IgD-negative memory B cell (primary cell): ENCODE results near the gene TGM5. TPM values are rescaled to one million over a fixed set of nuclear protein-coding genes. Genes with fewer than 3 reads are reported as not detected.
"Not testable (repeated sequence)": the region's sequence is repeated elsewhere in the genome, so short reads cannot be mapped to it uniquely, and the experiment has no call there.

ENCODE experiments used
- H3K27ac Mint-ChIP-seq, 3 donors: one replicate each; pipeline ENCODE4 v1.8.0; 2020 to 2022; ENCODE audit warnings: mild to moderate bottlenecking in 3 of 3, mixed read lengths in 3 of 3, moderate library complexity in 1 of 3
- H3K27me3 Mint-ChIP-seq: one replicate; pipeline ENCODE4 v1.8.0; 2021; ENCODE audit warnings: mixed read lengths
- H3K36me3 Mint-ChIP-seq: one replicate; pipeline ENCODE4 v1.8.0; 2020; ENCODE audit warnings: mild to moderate bottlenecking, mixed read lengths
- H3K4me1 Mint-ChIP-seq, 3 donors: one replicate each; pipeline ENCODE4 v1.8.0; 2020 to 2022; ENCODE audit warnings: mixed read lengths in 3 of 3, mild to moderate bottlenecking in 1 of 3
- H3K4me3 Mint-ChIP-seq, 4 donors: one replicate each; pipeline ENCODE4 v1.8.0; 2020 to 2022; ENCODE audit warnings: mild to moderate bottlenecking in 4 of 4, mixed read lengths in 4 of 4, moderate library complexity in 3 of 4
- H3K9me3 Mint-ChIP-seq, 3 donors: one replicate each; pipeline ENCODE4 v1.8.0; 2020 to 2021; ENCODE audit warnings: mixed read lengths in 3 of 3, mild to moderate bottlenecking in 1 of 3
- polyA plus RNA-seq: library from polyadenylated mRNA; unstranded; fragments of 300-500 nt; fragmentation: Illumina TruSeq; gene quantifications from one replicate; pipeline ENCODE4 v1.2.3, GENCODE V29; 2021

TGM5 gene
- polyA plus RNA-seq, 1 donor from 2014 or later = not detected

DNA sequence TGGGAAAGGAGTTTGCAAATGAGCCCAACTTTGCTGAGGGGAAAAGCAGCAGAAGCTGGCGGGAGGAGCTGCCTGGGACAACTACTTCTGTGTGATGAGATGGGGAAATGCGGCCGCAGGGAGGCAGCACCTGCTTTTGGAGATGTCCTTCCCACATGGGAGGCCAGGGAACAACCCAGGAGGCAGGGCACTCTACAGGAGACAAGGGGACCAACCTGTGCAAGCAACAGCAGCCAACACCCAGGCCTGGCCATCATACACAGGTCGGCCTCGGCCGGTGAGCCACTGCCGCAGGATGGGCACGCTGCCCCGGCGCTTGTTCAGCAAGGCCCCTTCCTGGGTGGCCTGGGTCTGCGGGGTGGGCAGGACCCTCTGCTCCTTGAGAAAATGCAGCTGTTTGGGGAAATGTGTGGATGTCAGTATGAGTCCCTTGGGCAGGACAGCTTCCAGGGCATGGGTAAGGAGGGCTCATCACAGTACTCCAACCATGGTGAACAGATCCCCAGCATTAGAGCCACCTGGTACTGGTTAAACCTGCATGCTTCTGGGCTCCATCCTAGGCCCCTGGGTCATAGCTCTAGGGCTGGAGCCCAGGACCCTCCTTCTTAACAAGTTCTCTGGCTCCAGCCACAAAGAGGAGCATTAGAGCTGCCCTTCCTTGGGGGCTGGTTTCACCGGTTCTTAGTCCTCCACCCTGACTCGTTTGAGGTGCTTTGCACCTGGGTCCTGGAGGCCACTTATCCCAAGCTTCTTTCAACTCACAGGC, 57.5 kb downstream of the TGM5 start:
- no peak overlapping the region for H3K27ac Mint-ChIP-seq
- H3K4me3 Mint-ChIP-seq = no peak overlapping the region
- peaks cover 2 to 5% (median 5%) of the 10 kb centered on the region in 3 donors for H3K4me1 Mint-ChIP-seq
- no peaks in the 10 kb centered on the region for H3K36me3 Mint-ChIP-seq
- H3K27me3 Mint-ChIP-seq = peaks cover 9% of the 10 kb centered on the region
- H3K9me3 Mint-ChIP-seq = no peaks in the 10 kb centered on the region

DNA sequence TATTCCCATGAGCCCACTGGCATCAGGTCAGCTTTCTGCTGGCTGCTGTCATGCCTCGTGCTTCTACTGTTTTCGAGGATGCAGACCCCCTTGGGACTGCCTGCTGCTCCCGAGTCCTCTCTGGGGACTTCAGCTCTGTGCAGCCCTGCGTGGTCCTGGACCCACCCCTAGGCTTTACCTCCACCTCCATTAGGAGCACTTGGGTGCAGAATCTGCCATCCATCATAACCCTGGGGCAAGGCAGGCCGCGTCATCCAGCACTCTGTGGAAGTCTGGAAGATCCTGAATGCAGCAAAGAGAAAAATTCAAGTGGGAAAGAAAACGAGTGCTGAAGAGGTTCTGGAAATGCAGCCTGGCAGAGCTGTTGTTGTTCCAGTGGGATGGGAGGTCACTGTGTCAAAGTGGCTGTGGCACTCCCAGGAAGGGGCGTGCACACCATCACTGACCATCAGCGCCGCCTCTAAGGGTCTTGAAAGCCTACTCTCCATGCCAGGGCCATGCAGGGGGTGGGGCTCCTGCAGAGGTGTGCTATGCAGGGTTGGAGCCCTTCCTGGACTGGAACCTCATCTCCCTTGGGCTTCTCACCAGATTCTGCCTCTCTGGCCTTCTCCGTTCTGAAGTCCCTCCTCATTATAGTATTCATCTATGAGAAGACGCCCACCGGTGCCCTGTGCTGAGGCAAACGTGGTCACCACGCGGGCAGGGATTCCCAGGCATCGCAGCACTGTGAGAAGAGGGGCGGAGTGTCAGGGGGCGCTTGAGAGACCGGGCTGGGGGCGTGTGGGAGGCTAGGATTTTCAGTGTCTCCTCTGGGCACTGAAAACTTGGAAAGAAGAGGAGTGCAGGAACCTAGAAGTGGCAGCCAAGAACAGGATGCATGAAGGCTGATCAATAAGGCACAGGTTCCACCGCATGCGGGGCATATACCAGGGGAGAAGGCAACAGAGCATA, 58.4 kb downstream of the TGM5 start:
- Mint-ChIP-seq H3K4me1 (peaks cover 5 to 9% (median 7%) of the 10 kb centered on the region in 3 donors), H3K36me3 (no peaks in the 10 kb centered on the region), H3K27me3 (peaks cover 9% of the 10 kb centered on the region), H3K27ac (no peak overlapping the region), H3K9me3 (no peaks in the 10 kb centered on the region), H3K4me3 (peak overlapping the region in 1 of 4 donors; percentile 17)

DNA sequence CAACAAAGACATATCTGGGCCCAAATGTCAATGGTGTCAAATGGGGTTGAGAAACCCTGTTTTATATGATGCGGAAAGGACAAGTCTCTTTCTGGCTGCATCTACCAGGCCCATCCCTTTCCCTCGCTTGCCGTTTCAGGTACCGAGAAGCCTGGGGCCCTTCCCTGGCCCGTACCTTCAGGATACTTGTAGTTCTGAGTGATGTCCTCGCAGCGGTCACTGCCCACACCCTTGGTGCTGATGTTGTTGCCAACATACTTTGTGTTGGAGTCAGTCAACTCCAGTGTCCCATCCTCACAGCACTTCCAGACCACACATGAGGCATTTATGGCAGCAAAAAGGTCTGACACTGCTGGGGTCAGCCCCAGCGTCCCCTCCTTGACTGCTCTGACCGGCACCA, 59.7 kb downstream of the TGM5 start:
- Mint-ChIP-seq H3K27me3 (peaks cover 9% of the 10 kb centered on the region), H3K36me3 (no peaks in the 10 kb centered on the region), H3K9me3 (no peaks in the 10 kb centered on the region), H3K27ac (no peak overlapping the region), H3K4me1 (peaks cover 5 to 11% (median 7%) of the 10 kb centered on the region in 3 donors), H3K4me3 (no peak overlapping the region)

DNA sequence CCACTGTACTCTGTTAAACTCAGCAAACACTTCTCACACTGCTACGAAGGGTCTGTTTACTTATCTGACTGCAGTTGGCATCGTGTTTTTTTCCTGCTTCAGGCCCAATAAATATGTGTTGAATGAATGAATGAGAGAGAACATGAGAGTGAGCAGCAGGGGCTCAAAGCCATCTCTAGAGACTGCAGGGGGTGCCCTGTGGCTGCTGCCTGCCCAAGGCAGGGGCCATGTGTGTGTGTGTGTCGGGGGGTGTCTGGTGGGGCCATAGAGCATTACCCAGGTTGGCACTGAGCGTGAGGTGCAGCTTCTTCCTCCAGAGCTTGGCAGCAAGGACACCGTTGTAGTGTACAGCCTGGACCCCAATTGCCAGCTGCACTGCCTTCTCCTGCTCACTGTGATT, 60.7 kb downstream of the TGM5 start:
- no peak overlapping the region for H3K4me3 Mint-ChIP-seq
- peaks cover 9% of the 10 kb centered on the region for H3K27me3 Mint-ChIP-seq
- H3K4me1 Mint-ChIP-seq = peaks cover 5 to 11% (median 7%) of the 10 kb centered on the region in 3 donors
- H3K27ac Mint-ChIP-seq = no peak overlapping the region
- H3K9me3 Mint-ChIP-seq = no peaks in the 10 kb centered on the region
- no peaks in the 10 kb centered on the region for H3K36me3 Mint-ChIP-seq

DNA sequence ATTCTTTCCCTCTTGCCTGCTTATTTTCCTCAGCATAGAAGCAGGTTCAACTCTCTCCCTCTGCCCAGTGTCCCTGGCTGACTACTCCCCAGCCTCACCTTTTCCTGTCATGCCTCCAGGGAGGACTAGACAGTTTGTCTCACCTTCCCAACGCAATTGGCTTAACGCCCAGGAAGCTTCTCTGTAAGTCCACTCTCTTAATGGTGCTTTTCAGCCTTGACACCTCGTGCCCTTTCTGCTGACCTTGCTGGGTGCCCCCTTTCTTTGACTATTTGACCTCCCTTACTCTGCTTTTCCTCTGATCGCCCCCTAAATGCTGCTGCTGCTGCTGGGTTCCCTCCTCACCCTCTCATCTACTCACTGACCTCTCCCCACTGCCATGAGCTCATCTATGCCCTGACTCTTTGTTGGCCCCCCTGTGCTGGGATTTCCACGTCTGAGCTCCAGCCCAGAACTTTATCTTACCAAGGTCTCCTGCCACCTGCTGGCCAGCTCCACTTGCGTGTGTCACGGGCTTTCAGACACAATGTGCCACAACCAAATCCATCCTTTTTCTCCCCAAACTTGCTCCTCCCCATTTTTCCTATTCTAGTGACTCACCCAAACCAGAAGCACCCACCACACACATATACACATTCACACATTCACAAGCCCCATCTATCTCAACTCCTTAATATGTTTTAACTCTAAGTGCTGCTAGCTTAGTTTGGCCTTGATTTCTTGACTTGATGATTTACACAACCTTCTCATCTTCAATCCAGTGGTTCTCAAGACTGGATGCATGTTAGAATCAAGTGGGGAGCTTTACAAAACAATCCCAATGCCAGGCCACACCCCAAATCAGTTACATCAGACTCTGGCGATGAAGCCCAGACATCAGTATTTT, 62.5 kb downstream of the TGM5 start:
- Mint-ChIP-seq H3K36me3 (peaks cover 2% of the 10 kb centered on the region), H3K9me3 (peaks cover 0 to 4% (median 0%) of the 10 kb centered on the region in 3 donors), H3K27ac (no peak overlapping the region), H3K27me3 (peaks cover 6% of the 10 kb centered on the region), H3K4me1 (peaks cover 5 to 11% (median 9%) of the 10 kb centered on the region in 3 donors), H3K4me3 (no peak overlapping the region)

DNA sequence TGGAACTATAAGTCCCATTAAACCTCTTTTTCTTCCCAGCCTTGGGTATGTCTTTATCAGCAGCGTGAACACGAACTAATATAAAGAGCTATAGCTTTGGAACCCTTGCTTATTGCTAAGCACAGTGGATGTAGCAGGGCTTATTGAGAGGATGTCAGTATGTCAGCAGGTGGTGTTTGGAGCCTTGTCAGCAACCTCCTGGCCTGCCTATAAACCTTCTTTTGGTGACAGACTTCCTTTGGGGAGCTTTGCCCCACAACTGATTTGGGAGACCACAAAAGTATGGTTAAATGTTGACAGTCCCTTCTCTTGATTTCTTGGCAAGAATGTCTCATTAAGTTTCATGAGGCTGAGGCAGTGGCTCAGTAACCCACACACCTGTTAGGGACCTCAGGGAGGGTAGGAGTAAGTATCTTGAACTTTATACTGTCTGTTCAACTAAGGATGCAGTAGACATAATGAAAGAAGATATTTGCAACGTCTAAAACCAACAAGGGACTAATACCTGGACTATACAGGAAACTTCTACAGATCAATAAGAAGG, 66.7 kb downstream of the TGM5 start:
- Mint-ChIP-seq H3K27me3 (no peaks in the 10 kb centered on the region), H3K27ac (no peak overlapping the region), H3K4me1 (peaks cover 10 to 18% (median 12%) of the 10 kb centered on the region in 3 donors), H3K4me3 (no peak overlapping the region), H3K9me3 (peaks cover 5 to 8% (median 7%) of the 10 kb centered on the region in 3 donors), H3K36me3 (peaks cover 15% of the 10 kb centered on the region)

DNA sequence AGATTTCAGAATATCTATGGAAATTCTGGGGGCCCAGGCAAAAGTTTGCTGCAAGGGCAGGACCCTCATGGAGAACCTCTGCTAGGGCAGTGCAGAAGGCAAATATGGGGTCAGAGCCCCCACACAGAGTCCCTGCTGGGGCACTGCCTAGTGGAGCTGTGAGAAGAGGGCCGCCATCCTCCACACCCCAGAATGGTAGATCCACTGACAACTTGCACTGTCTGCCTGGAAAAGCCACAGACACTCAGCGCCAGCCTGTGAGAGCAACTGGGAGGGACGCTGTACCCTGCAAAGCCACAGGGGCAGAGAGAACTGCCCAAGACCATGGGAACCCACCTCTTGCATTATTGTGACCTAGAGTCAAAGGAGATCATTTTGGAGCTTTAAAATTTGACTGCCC, 67.7 kb downstream of the TGM5 start:
- Mint-ChIP-seq H3K27ac (no peak overlapping the region), H3K9me3 (peaks cover 5 to 8% (median 7%) of the 10 kb centered on the region in 3 donors), H3K4me3 (no peak overlapping the region), H3K36me3 (peaks cover 15% of the 10 kb centered on the region), H3K27me3 (no peaks in the 10 kb centered on the region), H3K4me1 (peaks cover 5 to 15% (median 6%) of the 10 kb centered on the region in 3 donors)

DNA sequence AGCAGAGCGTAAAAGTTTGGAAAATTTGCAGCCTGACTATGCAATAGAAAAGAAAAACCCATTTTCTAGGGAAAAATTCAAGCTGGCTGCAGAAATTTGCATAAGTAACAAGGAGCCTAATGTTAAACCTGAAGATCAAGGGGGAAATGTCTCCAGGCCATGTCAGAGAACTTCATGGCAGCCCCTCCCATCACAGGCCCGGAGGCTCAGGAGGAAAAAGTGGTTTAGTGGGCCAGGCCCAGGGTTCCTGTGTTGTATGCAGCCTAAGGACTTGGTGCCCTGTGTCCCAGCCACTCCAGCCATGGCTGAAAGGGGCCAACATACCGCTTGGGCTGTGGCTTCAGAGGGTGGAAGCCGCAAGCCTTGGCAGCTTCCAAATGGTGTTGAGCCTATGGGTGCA, 68.2 kb downstream of the TGM5 start:
- H3K9me3 Mint-ChIP-seq, H3K4me3 Mint-ChIP-seq, H3K27me3 Mint-ChIP-seq, H3K27ac Mint-ChIP-seq: not testable (repeated sequence)
- Mint-ChIP-seq H3K36me3 (peaks cover 15% of the 10 kb centered on the region), H3K4me1 (peaks cover 5 to 15% (median 5%) of the 10 kb centered on the region in 3 donors)

DNA sequence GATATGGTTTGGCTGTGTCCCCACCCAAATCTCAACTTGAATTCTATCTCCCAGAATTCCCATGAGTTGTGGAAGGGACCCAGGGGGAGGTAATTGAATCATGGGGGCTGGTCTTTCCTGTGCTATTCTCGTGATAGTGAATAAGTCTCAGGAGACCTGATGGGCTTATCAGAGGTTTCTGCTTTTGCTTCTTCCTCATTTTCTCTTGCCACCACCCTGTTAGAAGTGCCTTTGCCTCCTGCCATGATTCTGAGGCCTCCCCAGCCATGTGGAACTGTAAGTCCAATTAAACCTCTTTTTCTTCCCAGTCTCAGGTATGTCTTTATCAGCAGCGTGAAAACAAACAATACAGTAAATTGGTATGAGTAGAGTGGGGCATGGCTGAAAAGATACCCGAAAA, 69.0 kb downstream of the TGM5 start:
- H3K36me3 Mint-ChIP-seq = peaks cover 16% of the 10 kb centered on the region
- H3K9me3 Mint-ChIP-seq, H3K27me3 Mint-ChIP-seq: not testable (repeated sequence)
- H3K4me1 Mint-ChIP-seq = peaks cover 5 to 15% (median 6%) of the 10 kb centered on the region in 3 donors
- H3K27ac Mint-ChIP-seq = peak overlapping the region in 2 of 3 donors; percentile 20 to 77
- peak overlapping the region in 1 of 4 donors; percentile 33 for H3K4me3 Mint-ChIP-seq

DNA sequence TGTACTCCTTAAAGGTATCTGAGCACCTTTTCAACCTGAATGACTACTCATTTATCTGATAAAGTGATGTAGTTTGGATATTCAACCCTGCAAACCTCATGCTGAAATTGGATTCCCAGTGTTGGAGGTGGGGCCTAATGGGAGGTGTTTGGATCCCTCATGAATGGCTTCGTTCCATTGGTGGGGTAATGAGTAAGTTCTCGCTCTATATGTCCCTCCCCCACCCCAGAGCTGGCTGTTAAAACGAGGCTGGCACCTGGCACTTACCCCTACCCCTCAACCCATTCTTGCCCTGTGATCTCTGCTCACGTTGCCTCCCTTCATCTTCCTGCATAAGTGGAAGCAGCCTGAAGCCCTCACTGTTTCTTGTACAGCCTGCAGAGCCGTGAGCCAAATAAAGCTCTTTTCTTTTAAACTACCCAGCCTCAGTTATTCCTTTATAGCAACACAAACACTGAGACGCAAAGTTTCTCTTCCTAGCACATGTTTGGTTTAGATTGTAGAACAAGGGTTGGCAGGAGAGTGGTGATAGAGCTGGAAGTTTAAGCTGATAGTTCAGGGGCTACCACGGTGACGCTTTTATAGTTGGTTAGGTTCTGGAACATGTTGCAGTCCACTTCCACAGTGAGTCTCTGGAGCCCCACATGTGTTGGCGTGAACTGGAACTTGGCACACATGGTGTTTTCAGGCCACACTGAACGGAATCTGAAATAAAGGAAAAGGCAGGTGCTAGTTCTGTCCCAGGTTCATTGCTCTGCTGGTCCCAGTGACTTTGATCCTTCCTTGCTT, 69.8 kb downstream of the TGM5 start:
- H3K36me3 Mint-ChIP-seq = peaks cover 18% of the 10 kb centered on the region
- peaks cover 5 to 8% (median 7%) of the 10 kb centered on the region in 3 donors for H3K9me3 Mint-ChIP-seq
- H3K27ac Mint-ChIP-seq = no peak overlapping the region

DNA sequence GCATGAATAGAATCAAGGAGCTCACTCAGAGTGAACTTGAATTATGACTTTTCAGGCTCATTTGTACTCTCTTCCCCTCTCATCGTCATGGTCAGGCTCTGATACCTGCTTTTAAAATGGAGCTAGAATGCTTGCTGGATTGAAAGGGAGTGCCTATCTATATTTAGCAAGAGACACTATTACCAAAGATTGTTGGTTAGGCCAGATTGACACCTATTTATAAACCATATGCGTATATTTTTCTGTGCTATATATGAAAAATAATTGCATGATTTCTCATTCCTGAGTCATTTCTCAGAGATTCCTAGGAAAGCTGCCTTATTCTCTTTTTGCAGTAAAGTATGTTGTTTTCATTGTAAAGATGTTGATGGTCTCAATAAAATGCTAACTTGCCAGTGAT, 71.9 kb downstream of the TGM5 start:
- Mint-ChIP-seq H3K36me3 (peaks cover 18% of the 10 kb centered on the region), H3K27ac (peak overlapping the region in 1 of 3 donors; percentile 16), H3K4me1 (peaks cover 3 to 16% (median 14%) of the 10 kb centered on the region in 3 donors), H3K4me3 (no peak overlapping the region), H3K9me3 (peaks cover 5 to 8% (median 7%) of the 10 kb centered on the region in 3 donors), H3K27me3 (no peaks in the 10 kb centered on the region)

More for the DNA sequence above, 69.8 kb downstream of the TGM5 start:
- peak overlapping the region in 1 of 4 donors; percentile 55 for H3K4me3 Mint-ChIP-seq
- peaks cover 3 to 15% (median 10%) of the 10 kb centered on the region in 3 donors for H3K4me1 Mint-ChIP-seq
- no peaks in the 10 kb centered on the region for H3K27me3 Mint-ChIP-seq

DNA sequence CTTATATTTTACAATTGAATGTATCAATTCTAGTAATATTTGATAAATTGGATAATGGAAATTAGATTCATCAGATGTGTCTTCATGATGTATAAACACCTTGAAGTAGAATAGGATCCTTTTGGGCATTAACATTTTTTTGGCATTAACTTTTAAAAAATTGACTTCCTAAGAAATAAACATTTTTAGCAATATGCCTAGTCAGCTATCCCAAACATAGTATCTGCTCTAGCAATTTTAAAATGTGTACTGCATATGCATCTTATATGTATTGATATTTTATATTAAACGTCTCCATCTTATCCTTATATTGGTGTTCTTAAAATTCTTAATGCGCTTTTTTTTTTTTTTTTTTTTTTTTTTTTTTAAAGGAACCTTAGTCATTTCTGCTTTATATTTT, 73.0 kb downstream of the TGM5 start:
- peaks cover 10 to 22% (median 18%) of the 10 kb centered on the region in 3 donors for H3K4me1 Mint-ChIP-seq
- H3K36me3 Mint-ChIP-seq = peaks cover 18% of the 10 kb centered on the region
- H3K27ac Mint-ChIP-seq = no peak overlapping the region
- peaks cover 3 to 8% (median 5%) of the 10 kb centered on the region in 3 donors for H3K9me3 Mint-ChIP-seq
- no peaks in the 10 kb centered on the region for H3K27me3 Mint-ChIP-seq
- no peak overlapping the region for H3K4me3 Mint-ChIP-seq

DNA sequence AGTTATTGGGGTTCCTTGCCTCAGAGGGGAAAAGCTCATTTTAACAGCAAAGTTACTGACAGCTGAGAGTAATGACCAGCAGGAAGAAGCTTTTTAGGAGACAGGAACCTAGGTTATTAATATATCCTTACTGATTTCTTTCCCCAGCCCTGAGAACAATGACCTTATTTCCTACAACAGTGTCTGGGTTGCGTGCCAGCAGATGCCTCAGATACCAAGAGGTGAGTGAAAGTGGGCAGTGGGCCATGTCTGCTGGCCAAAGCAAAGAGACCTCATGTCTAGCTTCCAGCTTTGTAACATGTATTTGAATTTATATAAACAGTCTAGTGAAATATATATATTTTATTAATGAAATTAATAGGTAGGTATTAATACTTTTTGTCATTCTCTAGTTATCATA, 76.5 kb downstream of the TGM5 start:
- Mint-ChIP-seq H3K27me3 (no peaks in the 10 kb centered on the region), H3K36me3 (peaks cover 5% of the 10 kb centered on the region), H3K4me3 (no peak overlapping the region), H3K9me3 (no peaks in the 10 kb centered on the region), H3K4me1 (peaks cover 18 to 40% (median 19%) of the 10 kb centered on the region in 3 donors), H3K27ac (peak overlapping the region in 1 of 3 donors; percentile 16)
